Stimulated activated CD8-positive, alpha-beta memory T cell treated with anti-CD3 and anti-CD28 coated beads, Interleukin-15, amount 100 ng/mL, for 4 hours (primary cell): ENCODE results near the gene DOHH.
A peak's percentile ranks its signal among the peaks of the same experiment; 100 is the strongest.
"Not testable (repeated sequence)": the region's sequence is repeated elsewhere in the genome, so short reads cannot be mapped to it uniquely, and the experiment has no call there.

Source experiments
- DNase-seq, 2 donors: peaks; one replicate each; pipeline ENCODE4 v3.0.0-alpha.2; 2020; ENCODE audit warnings: low read depth in 2 of 2

Gene DOHH

DNA sequence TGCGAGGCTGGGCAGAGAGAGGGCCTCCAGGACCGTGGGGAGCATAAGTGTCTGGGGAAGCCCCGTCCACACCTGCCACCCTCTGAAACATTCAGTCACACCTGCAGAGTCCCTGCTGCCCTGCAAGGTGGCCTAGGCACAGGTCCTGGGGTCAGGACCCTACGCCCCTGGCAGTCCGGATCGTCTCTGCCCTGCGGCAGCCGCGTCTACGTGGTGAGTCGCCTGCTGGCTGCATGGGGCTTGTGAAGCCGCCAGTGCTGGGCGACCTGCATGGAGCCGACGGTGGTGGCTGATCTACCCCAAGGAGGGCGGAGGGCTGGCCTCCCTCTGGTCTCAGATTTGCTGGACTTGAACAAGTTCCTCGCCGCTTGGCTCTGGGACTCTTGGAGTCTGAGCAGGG lies 18.7 kb upstream of the DOHH start:
- no peak for DNase-seq

GRCh38 chr19:3518659-3519058 lies 18.2 kb upstream of the DOHH start:
- no peak for DNase-seq

GRCh38 chr19:3518255-3518654 lies 17.8 kb upstream of the DOHH start:
- DNase-seq: no peak

DNA sequence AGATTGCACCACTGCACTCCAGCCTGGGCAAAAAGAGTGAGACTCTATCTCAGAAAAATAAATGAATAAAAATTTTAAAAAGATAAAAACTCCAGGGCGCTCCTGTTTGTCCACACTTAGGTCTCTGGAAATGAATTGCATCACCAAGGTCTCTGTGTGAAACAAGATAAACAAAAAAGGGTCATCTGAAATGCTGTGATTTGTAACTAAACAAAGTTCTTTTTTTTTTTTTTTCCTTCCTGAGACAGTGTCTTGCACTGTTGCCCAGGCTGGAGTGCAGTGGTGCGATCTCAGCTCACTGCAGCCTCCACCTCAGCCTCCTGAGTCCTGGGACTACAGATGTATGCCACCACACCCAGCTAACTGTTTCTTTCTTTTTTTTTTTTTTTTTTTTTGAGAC lies 17.2 kb upstream of the DOHH start:
- no peak for DNase-seq

DNA sequence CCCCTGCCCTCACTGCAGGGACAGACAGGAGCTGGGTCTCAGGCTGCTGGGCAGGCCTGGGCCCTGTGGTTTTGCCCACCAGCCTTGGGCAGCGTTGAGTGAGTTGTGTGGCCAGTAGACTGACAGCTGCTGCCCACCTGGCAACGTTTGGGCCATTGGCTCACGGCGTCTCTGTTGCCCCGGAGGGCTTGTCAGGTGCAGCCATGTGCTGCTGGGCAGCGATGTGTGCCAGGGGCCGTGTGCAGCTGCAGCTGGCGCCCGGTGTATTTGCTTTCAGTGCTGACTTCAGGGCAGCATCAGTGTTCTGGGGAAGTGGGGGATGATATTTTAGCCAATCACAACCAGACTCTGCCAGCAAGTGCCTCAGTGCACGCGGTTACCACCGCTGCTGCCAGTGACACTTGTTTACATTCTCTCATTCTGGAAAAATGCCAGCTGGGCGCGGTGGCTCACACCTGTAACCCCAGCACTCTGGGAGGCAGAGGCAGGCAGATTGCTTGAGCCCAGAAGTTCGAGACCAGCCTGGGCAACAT lies 16.3 kb upstream of the DOHH start:
- DNase-seq: no peak

DNA sequence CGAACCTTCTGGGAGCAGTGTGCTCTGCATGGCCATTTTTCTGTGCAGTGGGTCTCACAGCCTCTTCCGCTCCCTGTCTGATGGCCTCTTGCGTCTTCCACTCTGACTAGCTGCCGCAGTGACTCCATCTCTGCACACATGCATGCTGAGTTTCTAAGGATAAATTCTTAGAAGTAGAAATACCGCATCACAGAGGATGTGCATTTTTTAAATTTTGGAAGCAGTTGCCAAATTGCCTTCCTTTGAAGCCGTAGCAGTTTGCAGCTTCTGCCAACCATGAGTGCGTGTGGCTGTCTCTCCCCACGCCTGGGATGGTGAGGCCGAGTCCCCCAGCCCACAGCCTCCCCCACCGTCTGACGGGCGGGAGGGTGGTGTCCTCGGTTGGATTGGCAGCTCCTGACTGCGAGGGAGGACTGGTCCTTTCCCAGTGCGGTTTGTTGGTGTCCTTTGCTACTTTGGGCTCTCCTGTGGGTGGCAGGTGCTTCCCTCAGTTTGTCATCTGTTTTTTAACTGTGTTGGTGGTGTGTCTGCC lies 15.5 kb upstream of the DOHH start:
- DNase-seq: no peak

DNA sequence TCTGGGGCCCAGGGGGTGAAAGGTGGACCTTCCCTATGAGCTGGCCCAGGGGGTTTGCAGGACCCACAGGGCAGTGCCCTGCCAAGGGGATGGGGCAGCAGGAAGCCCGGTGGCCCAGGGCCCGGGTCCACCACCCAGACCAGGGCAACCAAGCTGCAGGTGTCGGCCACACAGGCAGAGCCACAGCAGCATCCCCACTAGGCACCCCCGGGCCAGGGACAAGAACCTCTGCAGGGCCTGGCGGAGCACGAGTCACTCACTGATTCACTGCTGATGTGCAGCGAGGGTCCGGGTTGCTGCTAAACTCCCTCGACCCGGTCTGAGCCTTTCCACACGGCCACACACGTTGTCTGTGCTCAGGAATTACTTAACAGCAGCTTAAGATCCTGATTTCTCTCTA lies 14.5 kb upstream of the DOHH start:
- DNase-seq: no peak

DNA sequence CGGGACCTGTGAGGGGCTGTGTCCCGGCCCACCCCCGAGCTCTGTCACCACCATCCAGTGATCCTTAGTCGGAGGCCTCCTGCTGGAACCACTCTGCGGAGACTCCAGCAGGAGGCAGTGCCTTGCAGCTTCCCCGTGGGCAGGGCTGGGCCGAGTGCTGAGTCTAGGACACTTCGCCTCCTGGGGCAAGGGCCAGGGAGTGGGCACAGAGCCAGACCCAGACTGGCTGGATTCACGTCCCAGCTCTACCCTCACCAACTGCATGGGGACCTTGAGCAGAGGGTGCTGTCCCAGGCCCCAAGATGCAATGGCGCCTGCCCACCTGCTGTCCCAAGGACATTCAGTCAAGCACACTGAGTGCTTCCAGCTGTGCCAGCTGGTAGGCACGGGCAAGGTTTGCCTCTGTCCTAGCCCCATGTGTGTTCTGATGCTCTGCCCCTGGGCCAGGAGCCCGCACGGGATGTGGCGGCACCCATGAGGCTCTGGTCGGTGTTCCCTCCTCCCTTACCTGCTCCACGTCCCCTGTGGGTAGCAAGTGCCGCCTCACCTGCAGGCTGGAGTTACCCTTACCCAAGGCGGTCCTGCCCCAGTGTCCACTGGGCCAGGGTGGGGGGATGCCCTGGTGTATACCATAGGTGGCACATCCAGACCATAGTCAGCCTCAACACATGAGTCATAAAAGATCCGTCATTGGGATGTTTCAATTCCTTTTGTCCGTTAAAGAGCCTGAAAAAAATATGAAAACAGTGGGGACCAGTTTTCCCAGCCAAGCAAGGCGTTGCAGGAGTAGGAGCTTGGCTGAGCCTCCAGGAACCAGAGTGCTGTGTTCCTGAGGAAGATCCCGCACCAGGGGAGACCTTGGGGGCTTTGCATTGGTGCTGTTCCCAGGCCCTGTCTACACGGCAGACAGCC lies 13.0 kb upstream of the DOHH start:
- no peak for DNase-seq

- DNase-seq: no peak
These were observed 12.2 kb upstream of the DOHH start for GRCh38 chr19:3512562-3513228.

GRCh38 chr19:3511506-3512251 lies 11.2 kb upstream of the DOHH start:
- no peak for DNase-seq

GRCh38 chr19:3510727-3511126 lies 10.3 kb upstream of the DOHH start:
- DNase-seq: no peak

- DNase-seq: no peak
These were observed 9.1 kb upstream of the DOHH start for GRCh38 chr19:3509566-3509989.

DNA sequence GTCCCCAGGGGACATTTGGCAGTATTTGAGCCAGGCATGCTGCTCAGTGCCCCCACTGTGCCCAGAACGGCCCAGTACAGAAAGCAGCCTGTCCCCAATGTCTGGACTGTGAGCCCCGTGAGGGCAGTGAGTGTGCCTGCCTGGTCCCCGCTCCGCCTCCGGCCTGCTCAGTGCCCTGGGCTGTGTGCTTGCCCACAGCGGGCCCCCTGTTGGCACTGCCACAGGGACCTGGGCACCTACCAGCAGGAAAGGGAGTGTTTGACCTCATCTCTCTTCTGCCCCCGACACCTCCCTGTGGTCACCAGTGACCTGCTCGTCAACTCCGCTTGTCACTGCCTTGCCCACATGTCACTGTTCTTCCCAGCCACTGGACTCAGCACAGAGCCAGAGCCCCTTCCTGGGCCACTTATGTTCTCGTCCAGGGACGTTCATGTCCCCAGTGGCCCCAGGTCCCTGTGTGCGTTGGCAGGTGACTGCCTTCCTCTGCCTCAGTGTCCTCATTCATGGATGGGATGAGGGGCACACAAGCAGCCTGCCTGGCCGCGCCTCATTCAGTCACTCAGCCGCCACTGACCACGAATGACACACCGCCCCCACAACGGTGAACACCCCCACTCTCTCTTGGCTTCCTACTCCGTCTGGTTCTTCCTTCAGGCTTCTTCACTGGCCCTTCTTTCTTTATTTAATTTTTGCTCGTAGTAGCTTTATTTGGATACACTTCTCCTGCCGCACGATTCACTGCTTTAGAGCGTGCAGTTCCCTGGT lies 8.5 kb upstream of the DOHH start:
- DNase-seq: no peak

DNA sequence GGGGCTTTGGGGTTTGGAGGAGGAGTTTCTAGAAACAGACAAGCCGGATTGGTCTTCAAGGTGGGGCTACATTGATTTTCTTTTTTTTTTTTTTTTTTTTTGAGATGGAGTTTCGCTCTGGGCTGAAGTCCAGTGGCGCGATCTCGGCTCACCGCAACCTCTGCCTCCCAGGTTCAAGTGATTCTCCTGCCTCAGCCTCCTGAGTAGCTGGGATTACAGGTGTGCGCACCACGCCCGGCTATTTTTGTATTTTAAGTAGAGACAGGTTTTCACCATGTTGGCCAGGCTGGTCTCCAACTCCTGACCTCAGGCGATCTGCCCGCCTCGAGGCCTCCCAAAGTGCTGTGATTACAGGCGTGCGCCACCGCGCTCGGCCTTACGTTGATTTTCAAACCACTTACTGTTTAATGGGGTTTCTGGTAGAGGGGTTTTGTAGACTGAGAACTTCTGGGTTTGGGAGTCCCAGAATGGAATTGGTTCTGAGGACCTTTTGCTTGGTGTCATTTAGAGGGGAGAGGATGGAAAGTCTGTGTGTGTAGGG lies 7.7 kb upstream of the DOHH start:
- DNase-seq: not testable (repeated sequence)

- no peak for DNase-seq
These were observed 7.1 kb upstream of the DOHH start for GRCh38 chr19:3507371-3508120.

- peak in 1 of 2 donors; percentile 17 for DNase-seq
These were observed 6.2 kb upstream of the DOHH start for GRCh38 chr19:3506384-3507340.

DNA sequence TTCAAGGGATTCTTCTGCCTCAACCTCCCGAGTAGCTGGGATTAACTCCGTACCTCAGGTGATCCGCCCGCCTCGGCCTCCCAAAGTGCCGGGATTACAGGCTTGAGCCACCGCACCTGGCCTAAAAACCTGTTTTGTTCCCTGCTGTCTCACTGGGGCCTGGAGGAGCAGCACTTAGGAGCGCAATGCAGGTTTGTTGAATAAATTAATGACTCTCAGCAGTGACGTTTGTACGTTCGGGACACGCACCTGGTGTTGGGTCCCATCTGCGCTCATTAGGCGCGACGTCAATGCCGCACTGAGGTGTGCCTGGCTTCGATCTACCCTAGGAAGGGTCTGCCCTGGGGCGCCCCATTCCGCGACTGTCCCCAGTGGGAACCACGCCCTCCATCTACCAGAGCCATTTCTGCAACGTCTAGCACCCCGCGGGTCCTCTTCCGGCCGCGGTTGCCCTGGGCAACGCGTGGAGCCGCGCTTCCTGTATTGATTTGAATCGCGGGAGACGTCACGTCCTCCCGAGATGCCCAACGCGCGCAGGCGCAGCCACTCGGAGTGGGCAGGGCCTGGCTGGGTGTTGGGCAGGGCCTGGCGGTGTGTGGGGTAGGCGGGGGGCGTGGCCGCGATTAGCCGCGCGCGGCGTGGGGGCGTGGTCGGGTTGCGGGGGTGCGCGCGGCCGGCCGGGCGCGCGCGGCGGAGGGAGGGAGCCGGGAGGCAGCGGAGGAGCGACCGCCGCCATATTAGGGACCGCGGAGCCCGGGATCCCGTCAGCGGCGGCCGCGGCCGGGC lies 5.3 kb upstream of the DOHH start, which contains the start of gene FZR1:
FZR1 (plus strand) TSS at position 714 of the 786 bp plus-strand sequence. CDS start 16,679 bp downstream, outside the sequence.
- DNase-seq: peak; percentile 99

GRCh38 chr19:3504735-3505134 lies 4.3 kb upstream of the DOHH start:
- DNase-seq: no peak
